Activated T-helper 1 cell treated with anti-CD3 and anti-CD28 coated beads, Interleukin-12 subunit alpha, Interleukin-12 subunit beta, Interleukin-2, Interleukin-4 antibody, amounts not matched to agents 30 ng/mL and 10 ng/mL and 1 ng/mL, durations not matched to agents 14 hours and 24 hours and 36 hours (primary cell): ENCODE measurements around the gene KRAS. TPM values are rescaled to one million over a fixed set of nuclear protein-coding genes. Genes with fewer than 3 reads are reported as not detected.

Experiments used
- DNase-seq: peaks from one replicate; pipeline ENCODE4 v3.0.0; 2021; ENCODE audit warnings: low spot score
- H3K27ac Mint-ChIP-seq: one replicate; pipeline ENCODE4 v1.8.0; 2021; ENCODE audit warnings: mild to moderate bottlenecking, mixed read lengths
- H3K27me3 Mint-ChIP-seq: one replicate; pipeline ENCODE4 v1.8.0; 2022; ENCODE audit warnings: mild to moderate bottlenecking, moderate library complexity, mixed read lengths; ENCODE audit not compliant: insufficient read depth
- H3K36me3 Mint-ChIP-seq: one replicate; pipeline ENCODE4 v1.8.0; 2021; ENCODE audit warnings: low read depth, mixed read lengths
- H3K4me1 Mint-ChIP-seq: one replicate; pipeline ENCODE4 v1.8.0; 2021; ENCODE audit warnings: low read depth, mixed read lengths
- H3K4me3 Mint-ChIP-seq: one replicate; pipeline ENCODE4 v1.8.0; 2021; ENCODE audit warnings: mild to moderate bottlenecking, moderate library complexity, mixed read lengths
- H3K9me3 Mint-ChIP-seq: one replicate; pipeline ENCODE4 v1.8.0; 2021; ENCODE audit warnings: mixed read lengths
- intact Hi-C: fragments of 100-400 bp; cut with micrococcal nuclease; formaldehyde crosslinking; loops from one replicate; pipeline ENCODE4 v1.15.1; 2024
- total RNA-seq: library from RNA; stranded (reverse); gene quantifications from 2 replicates; pipeline ENCODE4 v1.2.3, GENCODE V29; 2022

The KRAS gene
- total RNA-seq, 1 donor from 2014 or later, result 43.1 TPM

DNA sequence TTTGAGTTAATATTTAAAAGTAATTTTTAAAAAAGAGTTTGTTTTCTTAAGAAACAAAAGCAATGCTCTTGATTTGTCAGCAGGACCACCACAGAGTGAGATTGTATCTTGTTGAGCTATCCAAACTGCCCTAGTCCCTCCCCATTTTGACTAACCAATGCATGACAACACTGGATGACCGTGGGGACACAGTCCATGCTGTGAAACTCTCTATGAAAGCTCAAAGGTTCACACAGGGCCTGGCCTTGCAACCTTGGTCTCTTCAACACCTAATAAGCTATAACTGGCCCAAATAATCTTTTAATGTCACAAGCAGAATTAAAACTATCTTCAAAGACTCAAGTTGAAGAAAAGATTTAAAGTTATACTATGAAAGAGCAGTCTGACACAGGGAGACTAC lies 42.2 kb downstream of the KRAS start:
- H3K4me1 Mint-ChIP-seq, result no peaks in the 10 kb centered on the region
- peaks cover 18% of the 10 kb centered on the region for H3K36me3 Mint-ChIP-seq
- H3K9me3 Mint-ChIP-seq, result no peaks in the 10 kb centered on the region
- peak overlapping the region; percentile 29 for H3K27ac Mint-ChIP-seq
- intact Hi-C loops, result no loop called here
- H3K27me3 Mint-ChIP-seq, result no peaks in the 10 kb centered on the region
- DNase-seq, result no peak
- H3K4me3 Mint-ChIP-seq, result no peak overlapping the region

DNA sequence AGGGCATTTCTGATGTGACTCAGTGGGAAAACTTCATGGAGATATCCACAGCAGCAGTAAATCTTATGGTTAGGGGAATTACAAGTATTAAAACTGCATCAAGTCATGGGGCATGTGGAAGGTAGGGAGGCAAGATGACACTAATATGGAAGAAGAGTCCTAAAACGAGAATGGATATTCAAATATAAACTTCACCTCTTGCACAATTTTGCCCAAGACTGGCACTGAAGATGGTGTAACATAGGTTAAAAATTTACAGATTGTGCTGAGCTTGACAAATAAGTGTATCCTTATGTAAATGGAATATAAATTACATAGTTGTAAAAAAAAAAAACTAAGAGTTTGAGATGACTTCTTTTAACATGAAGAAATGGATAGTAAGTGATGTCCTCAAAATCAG lies 42.9 kb downstream of the KRAS start:
- H3K4me1 Mint-ChIP-seq, result no peaks in the 10 kb centered on the region
- no peak overlapping the region for H3K4me3 Mint-ChIP-seq
- H3K27me3 Mint-ChIP-seq, result no peaks in the 10 kb centered on the region
- no peak for DNase-seq
- H3K27ac Mint-ChIP-seq, result no peak overlapping the region
- no peaks in the 10 kb centered on the region for H3K9me3 Mint-ChIP-seq
- intact Hi-C loops, result no loop called here
- H3K36me3 Mint-ChIP-seq, result peaks cover 20% of the 10 kb centered on the region

DNA sequence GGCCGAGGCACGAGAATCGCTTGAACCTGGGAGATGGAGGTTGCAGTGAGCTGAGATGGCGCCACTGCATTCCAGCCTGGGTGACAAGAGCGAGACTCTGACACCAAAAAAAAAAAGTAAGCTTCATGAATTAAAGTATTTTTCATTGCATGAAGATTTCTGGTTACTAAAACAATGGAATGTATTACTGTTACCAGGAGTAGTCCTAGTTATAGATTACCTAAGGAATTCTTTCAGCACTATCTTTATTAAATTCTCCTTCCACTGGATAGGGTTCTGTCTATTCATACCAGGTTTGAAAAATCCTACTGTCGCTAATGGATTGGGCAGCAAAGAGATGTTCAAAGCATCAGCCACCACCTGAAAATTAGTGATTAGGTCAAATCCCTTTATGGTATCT lies 43.3 kb downstream of the KRAS start:
- H3K4me3 Mint-ChIP-seq, result no peak overlapping the region
- no peak for DNase-seq
- no peaks in the 10 kb centered on the region for H3K27me3 Mint-ChIP-seq
- no peak overlapping the region for H3K27ac Mint-ChIP-seq
- no peaks in the 10 kb centered on the region for H3K4me1 Mint-ChIP-seq
- intact Hi-C loops, result no loop called here
- peaks cover 22% of the 10 kb centered on the region for H3K36me3 Mint-ChIP-seq
- no peaks in the 10 kb centered on the region for H3K9me3 Mint-ChIP-seq

DNA sequence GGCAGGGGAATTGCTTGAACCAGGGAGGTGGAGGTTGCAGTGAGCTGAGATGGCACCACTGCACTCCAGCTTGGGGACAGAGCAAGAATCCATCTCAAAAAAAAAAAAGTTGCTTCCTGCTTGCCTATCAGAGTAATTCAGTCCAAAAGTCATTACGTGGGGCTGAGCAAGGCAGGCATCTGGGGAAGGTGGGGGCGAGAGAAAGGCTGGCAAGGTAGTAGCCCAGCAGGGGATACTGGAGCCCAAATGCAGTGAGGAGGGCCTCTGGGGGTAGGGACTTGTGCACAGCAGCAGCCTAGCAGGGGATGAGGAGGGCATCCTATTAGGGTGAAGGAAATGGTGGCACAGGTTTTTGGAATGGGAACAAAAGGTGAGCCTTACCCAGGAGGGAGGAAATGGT lies 48.6 kb downstream of the KRAS start:
- Mint-ChIP-seq H3K4me3 (no peak overlapping the region), H3K9me3 (no peaks in the 10 kb centered on the region), H3K27ac (no peak overlapping the region), H3K27me3 (no peaks in the 10 kb centered on the region), H3K4me1 (no peaks in the 10 kb centered on the region), H3K36me3 (peaks cover 26% of the 10 kb centered on the region)
- DNase-seq, result no peak
- intact Hi-C loops, result no loop called here

DNA sequence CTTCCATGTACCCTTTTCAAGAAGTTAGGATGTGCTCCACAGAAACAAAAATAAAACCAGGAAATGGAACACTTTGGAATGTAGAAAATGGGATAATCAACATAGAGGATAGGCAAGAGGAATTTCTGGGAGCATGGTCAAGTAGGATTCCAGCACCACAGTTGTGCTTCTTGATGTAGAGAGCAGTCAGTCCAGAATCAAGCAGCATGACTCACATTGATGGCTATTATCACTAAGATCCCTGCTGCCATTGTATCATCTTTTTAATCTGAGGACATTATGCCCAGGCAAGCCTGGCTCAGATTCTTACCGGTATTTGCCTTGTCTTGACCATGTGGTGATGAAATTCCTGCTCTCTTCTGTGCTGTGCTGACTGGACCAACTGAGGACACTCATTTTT lies 50.0 kb downstream of the KRAS start:
- H3K4me3 Mint-ChIP-seq, result no peak overlapping the region
- no peak for DNase-seq
- H3K27me3 Mint-ChIP-seq, result no peaks in the 10 kb centered on the region
- intact Hi-C loops, result no loop called here
- H3K9me3 Mint-ChIP-seq, result no peaks in the 10 kb centered on the region
- no peak overlapping the region for H3K27ac Mint-ChIP-seq
- H3K36me3 Mint-ChIP-seq, result peaks cover 19% of the 10 kb centered on the region
- H3K4me1 Mint-ChIP-seq, result peaks cover 5% of the 10 kb centered on the region

DNA sequence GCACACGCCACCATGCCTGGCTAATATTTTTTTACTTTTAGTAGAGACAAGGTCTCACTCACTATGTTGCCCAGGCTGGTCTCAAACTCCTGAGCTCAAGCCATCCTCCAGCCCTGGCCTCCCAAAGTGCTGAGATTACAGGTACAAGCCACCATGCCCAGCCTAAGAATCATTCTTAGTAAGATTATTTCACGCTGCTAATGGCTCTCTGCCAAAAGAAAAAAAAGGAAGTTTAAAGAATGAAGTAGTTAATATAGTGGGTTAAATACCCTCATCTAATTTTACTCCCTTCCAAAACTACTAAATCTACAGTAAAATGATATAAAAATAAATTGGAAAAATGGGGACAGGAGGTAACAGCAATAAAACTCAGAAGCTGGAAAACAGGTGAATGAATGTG lies 53.1 kb downstream of the KRAS start:
- Mint-ChIP-seq H3K4me1 (peaks cover 23% of the 10 kb centered on the region), H3K4me3 (no peak overlapping the region), H3K36me3 (peaks cover 16% of the 10 kb centered on the region), H3K27ac (no peak overlapping the region), H3K27me3 (no peaks in the 10 kb centered on the region), H3K9me3 (no peaks in the 10 kb centered on the region)
- intact Hi-C loops, result no loop called here
- DNase-seq, result no peak

DNA sequence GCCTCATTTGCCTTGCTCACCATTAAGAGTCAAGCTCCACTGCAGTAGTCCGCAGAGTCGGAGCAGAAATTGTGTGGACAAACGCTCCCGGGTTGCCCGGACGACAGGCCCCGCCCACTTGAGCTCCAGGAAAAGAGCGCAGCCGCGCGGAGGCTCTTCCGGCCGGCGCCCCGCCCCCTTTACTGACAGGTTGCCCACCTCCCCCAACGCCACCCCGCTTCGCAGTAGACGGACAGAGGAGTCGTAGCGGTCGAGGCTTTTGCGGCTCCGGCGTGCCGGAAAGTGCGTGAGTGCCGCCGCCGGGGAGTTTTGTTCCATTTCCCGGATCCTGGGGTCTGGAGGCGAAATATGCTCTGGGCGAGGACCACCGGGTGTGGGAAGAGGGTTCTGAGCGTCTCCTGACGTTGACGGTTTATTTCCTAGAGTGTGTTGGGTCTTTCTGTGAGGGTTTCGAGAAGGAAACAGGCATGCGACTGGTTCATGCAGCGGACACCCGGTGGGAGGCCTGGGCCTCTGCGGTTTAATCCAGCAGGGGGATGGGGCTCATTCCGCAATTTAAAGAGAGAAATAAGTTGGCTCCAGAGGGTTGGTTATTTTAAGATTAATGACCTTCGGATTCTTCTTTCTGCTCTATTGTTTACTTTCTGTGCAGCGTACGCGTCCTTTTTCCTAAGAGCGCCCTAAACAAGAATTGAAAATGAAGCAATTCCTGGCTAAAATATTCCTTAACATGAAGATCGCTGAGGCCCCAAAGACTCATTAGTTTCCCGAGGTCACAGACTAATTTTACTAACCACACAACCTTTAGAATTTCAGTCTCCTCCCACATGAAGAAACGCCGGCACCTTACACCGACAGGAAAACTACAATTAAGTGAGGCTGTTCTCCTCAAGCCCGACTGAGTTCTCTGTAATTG lies 55.4 kb downstream of the KRAS start, which contains the start of the genes DNAI7 and ETFRF1:
TSS of gene DNAI7 (minus strand) at position 105 of the 916 bp plus-strand sequence. CDS start at position 23, 82 bp downstream.
TSS of gene ETFRF1 (plus strand) at position 182 of the 916 bp plus-strand sequence. CDS start 8,720 bp downstream, outside the sequence.
- H3K4me3 Mint-ChIP-seq, result peak within 1 kb of the TSS; percentile 98
- H3K4me1 Mint-ChIP-seq, result peaks cover 23% of the 10 kb centered on the region
- H3K9me3 Mint-ChIP-seq, result no peaks in the 10 kb centered on the region
- DNase-seq, result peak; percentile 92
- peaks cover 2% of the 10 kb centered on the region for H3K27me3 Mint-ChIP-seq
- H3K27ac Mint-ChIP-seq, result peak within 1 kb of the TSS; percentile 95
- H3K36me3 Mint-ChIP-seq, result peaks cover 7% of the 10 kb centered on the region
- intact Hi-C loops, result loop anchor here (1.0 to 2.0 kb wide), 9 partner anchors 8 to 1638 kb away; partner anchors contain the start of gene ITPR2

DNA sequence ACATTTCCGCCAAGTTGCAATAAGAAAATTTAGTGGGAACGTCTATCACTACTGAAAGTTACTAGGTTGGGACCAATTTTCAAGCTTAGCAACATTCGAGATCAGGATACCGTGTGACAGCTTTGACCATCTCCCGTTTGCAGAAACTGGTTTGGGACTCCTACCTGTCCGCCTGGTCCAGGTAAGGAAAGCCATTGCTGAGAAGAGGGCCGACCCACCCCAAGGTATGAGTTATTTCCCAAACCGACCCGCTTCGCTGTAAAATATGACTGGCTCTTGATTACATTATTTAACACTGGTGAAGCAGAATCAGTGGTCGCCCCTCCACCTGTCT lies 56.0 kb downstream of the KRAS start:
- no peak for DNase-seq
- H3K27me3 Mint-ChIP-seq, result peaks cover 2% of the 10 kb centered on the region
- peak overlapping the region; percentile 95 for H3K27ac Mint-ChIP-seq
- peak overlapping the region; percentile 98 for H3K4me3 Mint-ChIP-seq
- H3K36me3 Mint-ChIP-seq, result peaks cover 2% of the 10 kb centered on the region
- H3K9me3 Mint-ChIP-seq, result no peaks in the 10 kb centered on the region
- intact Hi-C loops, result loop anchor here (1.0 to 2.0 kb wide), 9 partner anchors 7 to 1639 kb away; partner anchors contain the start of gene ITPR2
- H3K4me1 Mint-ChIP-seq, result peaks cover 23% of the 10 kb centered on the region

DNA sequence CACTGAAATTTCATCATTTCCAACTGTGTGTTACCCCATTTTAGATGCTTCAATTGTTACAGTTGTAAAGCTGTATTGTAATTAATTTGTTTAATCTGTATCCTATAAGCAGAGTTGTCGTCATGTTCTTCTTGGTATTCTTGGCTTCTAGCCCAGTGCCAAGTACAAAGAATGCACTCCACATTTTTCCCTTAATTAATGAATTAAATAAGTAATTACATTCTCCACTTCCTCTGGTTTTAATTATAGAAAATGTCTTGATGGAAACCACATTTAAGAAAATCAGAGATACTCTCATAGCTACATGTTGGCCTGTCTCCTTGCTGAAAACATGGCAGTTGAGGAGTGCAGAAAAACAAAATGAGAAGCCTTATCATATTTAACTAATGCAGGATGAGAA lies 56.5 kb downstream of the KRAS start:
- Mint-ChIP-seq H3K36me3 (no peaks in the 10 kb centered on the region), H3K4me3 (peak overlapping the region; percentile 98), H3K27me3 (peaks cover 2% of the 10 kb centered on the region), H3K9me3 (no peaks in the 10 kb centered on the region), H3K4me1 (peaks cover 23% of the 10 kb centered on the region), H3K27ac (peak overlapping the region; percentile 95)
- intact Hi-C loops, result loop anchor here (2.0 kb wide), 4 partner anchors 17 to 293 kb away; no protein-coding TSS in a partner anchor
- no peak for DNase-seq

DNA sequence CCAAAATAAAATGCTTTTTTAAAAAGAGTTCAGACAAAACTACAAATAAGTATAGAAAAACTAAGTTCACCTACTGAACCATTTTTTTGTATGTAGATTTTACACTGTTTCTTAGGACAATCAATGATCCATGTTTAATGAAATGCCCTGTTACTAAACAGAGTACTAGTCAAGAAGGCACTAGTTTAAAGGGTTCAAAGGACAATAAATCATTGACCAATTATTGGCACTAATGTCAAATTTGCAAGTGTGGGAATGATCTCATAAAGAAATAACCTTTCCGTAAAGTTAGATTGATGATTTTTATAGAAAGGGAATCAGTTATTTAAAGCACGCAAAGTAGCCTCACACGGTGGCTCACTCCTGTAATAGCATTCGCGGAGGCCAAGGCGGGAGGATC lies 59.9 kb downstream of the KRAS start:
- no peak for DNase-seq
- peaks cover 37% of the 10 kb centered on the region for H3K4me1 Mint-ChIP-seq
- H3K27ac Mint-ChIP-seq, result no peak overlapping the region
- no peak overlapping the region for H3K4me3 Mint-ChIP-seq
- H3K9me3 Mint-ChIP-seq, result no peaks in the 10 kb centered on the region
- intact Hi-C loops, result no loop called here
- H3K27me3 Mint-ChIP-seq, result peaks cover 2% of the 10 kb centered on the region
- H3K36me3 Mint-ChIP-seq, result no peaks in the 10 kb centered on the region

DNA sequence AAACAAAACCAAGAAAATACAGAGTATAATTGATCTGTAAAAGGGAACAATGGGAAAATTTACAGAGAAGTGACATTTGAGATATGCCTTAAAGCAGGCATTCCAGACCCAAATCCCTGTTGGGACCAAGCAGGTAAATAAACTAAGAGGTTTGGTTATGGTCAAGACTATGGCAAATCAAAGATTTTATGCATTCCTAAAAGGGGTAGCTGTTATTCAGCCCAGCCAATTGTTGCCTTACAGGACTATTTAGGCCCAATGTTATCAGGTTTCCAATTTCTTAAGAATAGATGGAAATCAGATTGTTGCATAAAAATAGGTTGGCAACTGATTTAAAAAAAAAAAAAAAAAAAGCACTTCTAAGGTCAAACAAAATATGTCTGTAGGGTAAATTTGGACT lies 61.1 kb downstream of the KRAS start:
- intact Hi-C loops, result no loop called here
- no peak overlapping the region for H3K27ac Mint-ChIP-seq
- H3K4me3 Mint-ChIP-seq, result no peak overlapping the region
- DNase-seq, result no peak
- H3K4me1 Mint-ChIP-seq, result peaks cover 25% of the 10 kb centered on the region
- no peaks in the 10 kb centered on the region for H3K36me3 Mint-ChIP-seq
- peaks cover 2% of the 10 kb centered on the region for H3K27me3 Mint-ChIP-seq
- no peaks in the 10 kb centered on the region for H3K9me3 Mint-ChIP-seq

DNA sequence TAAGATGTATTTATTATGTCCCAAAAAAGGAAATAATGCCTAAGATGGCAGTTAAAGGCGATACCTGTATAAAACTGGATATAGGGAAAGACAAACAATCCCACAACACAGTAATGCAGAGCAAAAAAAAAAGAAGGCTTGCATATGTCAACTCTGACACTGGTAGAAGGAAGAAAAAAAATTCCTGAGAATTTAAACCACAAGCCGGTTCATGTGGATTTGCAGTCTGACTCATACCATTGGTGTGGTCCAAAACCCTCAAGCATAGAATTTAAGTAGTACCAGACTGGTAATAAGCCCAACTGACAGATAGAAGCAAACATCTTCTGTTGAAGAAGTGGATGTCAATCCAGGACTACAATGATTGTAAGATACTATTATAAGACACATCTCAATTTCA lies 62.9 kb downstream of the KRAS start:
- H3K4me1 Mint-ChIP-seq, result peaks cover 24% of the 10 kb centered on the region
- H3K27ac Mint-ChIP-seq, result no peak overlapping the region
- DNase-seq, result no peak
- H3K9me3 Mint-ChIP-seq, result no peaks in the 10 kb centered on the region
- H3K36me3 Mint-ChIP-seq, result no peaks in the 10 kb centered on the region
- H3K27me3 Mint-ChIP-seq, result peaks cover 2% of the 10 kb centered on the region
- no peak overlapping the region for H3K4me3 Mint-ChIP-seq
- intact Hi-C loops, result loop anchor here (1.0 kb wide), 1 partner anchor 8 kb away; the partner anchor contains the start of genes DNAI7 and ETFRF1

DNA sequence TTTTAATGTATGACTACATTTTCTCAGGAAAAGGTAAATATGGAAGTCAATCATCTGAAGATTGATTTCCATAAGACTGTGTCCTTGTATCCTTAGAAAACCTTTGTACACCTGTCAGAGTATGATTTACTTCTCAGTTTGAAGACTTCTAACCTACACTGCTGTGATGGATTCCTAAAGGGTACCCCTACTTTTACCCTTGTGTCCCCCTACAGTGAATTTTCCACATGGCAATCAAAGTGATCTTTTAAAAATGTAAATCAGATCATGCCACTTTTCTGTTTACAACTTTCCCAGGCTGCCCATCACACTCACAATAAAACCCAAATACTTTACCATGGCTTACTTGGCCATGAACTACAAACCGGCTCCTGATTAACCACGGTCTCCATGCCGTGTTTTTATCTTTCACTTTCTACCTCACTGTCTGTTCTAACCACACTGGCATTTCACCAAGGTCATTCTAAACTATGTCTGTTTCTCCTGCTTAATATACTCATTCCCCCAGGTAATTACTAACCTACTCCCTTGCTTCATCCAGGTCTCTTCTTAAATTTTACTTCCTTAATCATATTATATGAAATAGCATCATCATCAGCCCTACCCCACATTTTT lies 63.8 kb downstream of the KRAS start:
- H3K27me3 Mint-ChIP-seq, result peaks cover 2% of the 10 kb centered on the region
- H3K9me3 Mint-ChIP-seq, result no peaks in the 10 kb centered on the region
- H3K4me1 Mint-ChIP-seq, result peaks cover 24% of the 10 kb centered on the region
- peak overlapping the region; percentile 45 for H3K4me3 Mint-ChIP-seq
- intact Hi-C loops, result loop anchor here (1.0 kb wide), 1 partner anchor 8 kb away; the partner anchor contains the start of genes DNAI7 and ETFRF1
- H3K27ac Mint-ChIP-seq, result peak overlapping the region; percentile 40
- no peaks in the 10 kb centered on the region for H3K36me3 Mint-ChIP-seq
- no peak for DNase-seq
